HEK293 (cell line): ENCODE measurements around the gene STK11.

Experiments
- CTCF ChIA-PET: fragments of 350-600 bp; formaldehyde crosslinking; extraction: SDS; loops from one replicate; lab custom pipeline; 2021; ENCODE audit warnings: antibody characterized with exemption; lab: Yijun Ruan, JAX
- POLR2A ChIA-PET: fragments of 300-600 bp; formaldehyde crosslinking; extraction: SDS; loops from one replicate; lab custom pipeline; 2020; ENCODE audit warnings: antibody characterized with exemption, inconsistent platforms; lab: Yijun Ruan, JAX
- H3K27ac ChIP-seq: fragments of 200-500 bp; sonication (Bioruptor generic); 2 replicates; pipeline ENCODE4 v1.5.1; 2014; ENCODE audit warnings: low read depth, low read length, control low read depth, inconsistent platforms; ENCODE audit errors: extremely low read depth
- H3K36me3 ChIP-seq, 2 experiments: fragments of 200-500 bp in 1 of 2; sonication (Bioruptor generic) in 1 of 2; 1 replicate in 1 of 2; 2 replicates in 1 of 2; pipeline ENCODE4 v1.5.1; 2014 to 2017; ENCODE audit warnings: inconsistent platforms in 2 of 2, low read length in 2 of 2; ENCODE audit not compliant: control insufficient read depth in 2 of 2, insufficient read depth in 1 of 2
- H3K4me1 ChIP-seq: fragments of 200-500 bp; sonication (Bioruptor generic); 2 replicates; pipeline ENCODE4 v1.5.1; 2014; ENCODE audit warnings: mild to moderate bottlenecking, low read length, inconsistent platforms; ENCODE audit not compliant: control insufficient read depth, insufficient read depth
- H3K4me3 ChIP-seq: 2 replicates; pipeline ENCODE4 v1.5.1; 2011; ENCODE audit warnings: low read depth, mild to moderate bottlenecking, control low read depth, low read length, moderate library complexity
- H3K9me3 ChIP-seq: fragments of 200-500 bp; sonication (Bioruptor generic); 2 replicates; pipeline ENCODE4 v1.5.1; 2014; ENCODE audit warnings: low read depth, low read length, inconsistent platforms; ENCODE audit not compliant: control insufficient read depth, insufficient read depth
- BCL11A ChIP-seq: fragments of 450-650 bp; formaldehyde crosslinking; IDR thresholded peaks from 2 replicates; pipeline ENCODE4 v1.5.1; 2016; ENCODE audit warnings: low read depth, missing biosample characterization, missing genetic modification characterization
- BCL11B ChIP-seq: fragments of 450-650 bp; formaldehyde crosslinking; IDR thresholded peaks from 2 replicates; pipeline ENCODE4 v1.5.1; 2016; ENCODE audit warnings: low read depth, missing biosample characterization, missing genetic modification characterization
- GLIS1 ChIP-seq: fragments of 450-650 bp; formaldehyde crosslinking; IDR thresholded peaks from 2 replicates; pipeline ENCODE4 v1.5.1; 2016; ENCODE audit warnings: missing biosample characterization, missing genetic modification characterization
- GLIS2 ChIP-seq: fragments of 450-650 bp; formaldehyde crosslinking; IDR thresholded peaks from 2 replicates; pipeline ENCODE4 v1.5.1; 2016; ENCODE audit warnings: missing biosample characterization, missing genetic modification characterization
- HIC1 ChIP-seq: fragments of 450-650 bp; formaldehyde crosslinking; IDR thresholded peaks from 2 replicates; pipeline ENCODE4 v1.5.1; 2016; ENCODE audit warnings: missing biosample characterization, missing genetic modification characterization
- KLF1 ChIP-seq: fragments of 450-650 bp; formaldehyde crosslinking; IDR thresholded peaks from 2 replicates; pipeline ENCODE4 v1.5.1; 2016; ENCODE audit warnings: missing biosample characterization, missing genetic modification characterization
- KLF8 ChIP-seq: fragments of 450-650 bp; formaldehyde crosslinking; IDR thresholded peaks from 2 replicates; pipeline ENCODE4 v1.5.1; 2016; ENCODE audit warnings: missing biosample characterization, missing genetic modification characterization
- MYNN ChIP-seq: fragments of 450-650 bp; formaldehyde crosslinking; IDR thresholded peaks from 2 replicates; pipeline ENCODE4 v1.5.1; 2016; ENCODE audit warnings: missing biosample characterization, missing genetic modification characterization, borderline replicate concordance
- PATZ1 ChIP-seq: fragments of 450-650 bp; formaldehyde crosslinking; IDR thresholded peaks from 2 replicates; pipeline ENCODE4 v1.5.1; 2016; ENCODE audit warnings: missing biosample characterization, missing genetic modification characterization
- WT1 ChIP-seq: fragments of 450-650 bp; formaldehyde crosslinking; IDR thresholded peaks from 2 replicates; pipeline ENCODE4 v1.5.1; 2016; ENCODE audit warnings: missing biosample characterization, missing genetic modification characterization
- ZBTB20 ChIP-seq: fragments of 450-650 bp; formaldehyde crosslinking; IDR thresholded peaks from 2 replicates; pipeline ENCODE4 v1.5.1; 2016; ENCODE audit warnings: missing biosample characterization, missing genetic modification characterization
- ZFP37 ChIP-seq: fragments of 450-650 bp; formaldehyde crosslinking; IDR thresholded peaks from 2 replicates; pipeline ENCODE4 v1.5.1; 2016; ENCODE audit warnings: missing biosample characterization, missing genetic modification characterization
- ZFP41 ChIP-seq: fragments of 450-650 bp; formaldehyde crosslinking; IDR thresholded peaks from 2 replicates; pipeline ENCODE4 v1.5.1; 2016; ENCODE audit warnings: missing biosample characterization, missing genetic modification characterization, borderline replicate concordance
- ZNF121 ChIP-seq: fragments of 450-650 bp; formaldehyde crosslinking; IDR thresholded peaks from 2 replicates; pipeline ENCODE4 v1.5.1; 2016; ENCODE audit warnings: missing biosample characterization, missing genetic modification characterization
- ZNF311 ChIP-seq: fragments of 450-650 bp; formaldehyde crosslinking; IDR thresholded peaks from 2 replicates; pipeline ENCODE4 v1.5.1; 2017; ENCODE audit warnings: missing biosample characterization, missing genetic modification characterization, borderline replicate concordance
- ZNF394 ChIP-seq: fragments of 450-650 bp; formaldehyde crosslinking; IDR thresholded peaks from 2 replicates; pipeline ENCODE4 v1.5.1; 2016; ENCODE audit warnings: missing biosample characterization, missing genetic modification characterization, mild to moderate bottlenecking, moderate library complexity, borderline replicate concordance
- ZNF426 ChIP-seq: fragments of 450-650 bp; formaldehyde crosslinking; IDR thresholded peaks from 2 replicates; pipeline ENCODE4 v1.5.1; 2017; ENCODE audit warnings: missing biosample characterization, missing genetic modification characterization, mild to moderate bottlenecking, inconsistent platforms, moderate library complexity
- ZNF449 ChIP-seq: fragments of 450-650 bp; formaldehyde crosslinking; IDR thresholded peaks from 2 replicates; pipeline ENCODE4 v1.5.1; 2017; ENCODE audit warnings: missing biosample characterization, mild to moderate bottlenecking, missing genetic modification characterization, moderate library complexity
- ZNF600 ChIP-seq: fragments of 450-650 bp; formaldehyde crosslinking; IDR thresholded peaks from 2 replicates; pipeline ENCODE4 v1.5.1; 2016; ENCODE audit warnings: missing biosample characterization, missing genetic modification characterization

STK11 gene

GRCh38 chr19:1254530-1255185 is 49.1 kb downstream of the STK11 start (continued):
- no peak for TF ChIP-seq MYNN
- no peak for TF ChIP-seq ZFP37 (tag by site-specific recombination)
- no peak for TF ChIP-seq ZNF121 (tag by site-specific recombination)
- TF ChIP-seq ZBTB20, result no peak
- no peak for TF ChIP-seq ZNF600 (tag by site-specific recombination)

- POLR2A ChIA-PET, result interaction anchor here (0.6 to 10.8 kb wide), 6 partner anchors 11 to 466 kb away, joined by 3 to 407 read pairs (median 4); partner anchors contain the start of genes CBARP, CIRBP and FAM174C
- Histone ChIP-seq H3K36me3 (peaks cover 21 to 58% of the 10 kb centered on the region in 2 experiments), H3K4me1 (peaks cover 19% of the 10 kb centered on the region), H3K4me3 (no peak overlapping the region), H3K27ac (peak overlapping the region; percentile 100), H3K9me3 (no peaks in the 10 kb centered on the region)
- CTCF ChIA-PET, result interaction anchor here (0.6 to 1.3 kb wide), 6 partner anchors 11 to 37 kb away, joined by 3 to 9 read pairs (median 6); no protein-coding TSS in a partner anchor
- peak; percentile 99 for TF ChIP-seq ZNF394 (tag by site-specific recombination)
- TF ChIP-seq GLIS2 (tag by site-specific recombination), result peak; percentile 74
- peak; percentile 34; the same call in 1 of the 2 replicates for TF ChIP-seq KLF1
- no peak for TF ChIP-seq ZFP41
- TF ChIP-seq WT1 (tag by site-specific recombination), result 0 out of 2 replicates have a peak, but pooled peaks have one; percentile 37
- peak; percentile 24; the same call in 1 of the 2 replicates for TF ChIP-seq GLIS1
- peak; percentile 92 for TF ChIP-seq HIC1 (tag by site-specific recombination)
- TF ChIP-seq KLF8 (tag by site-specific recombination), result peak; percentile 12; the same call in 1 of the 2 replicates
- TF ChIP-seq PATZ1 (tag by site-specific recombination), result peak; percentile 55
- peak; percentile 66; the same call in 1 of the 2 replicates for TF ChIP-seq BCL11B (tag by site-specific recombination)
- TF ChIP-seq BCL11A (tag by site-specific recombination), result 0 out of 2 replicates have a peak, but pooled peaks have one; percentile 9
- TF ChIP-seq ZNF311 (tag by site-specific recombination), result no peak
- no peak for TF ChIP-seq ZNF449 (tag by site-specific recombination)
- TF ChIP-seq ZNF426 (tag by site-specific recombination), result no peak
These were observed 49.9 kb downstream of the STK11 start for GRCh38 chr19:1255186-1256161.
